Measurements from ENCODE around the gene IQCH. TPM values are rescaled to one million over a fixed set of nuclear protein-coding genes. Genes with fewer than 3 reads are reported as not detected.

IQCH gene
- total and polyA plus RNA-seq, 10 donors, result 0.12 to 2.3 (median 1.3) TPM

DNA sequence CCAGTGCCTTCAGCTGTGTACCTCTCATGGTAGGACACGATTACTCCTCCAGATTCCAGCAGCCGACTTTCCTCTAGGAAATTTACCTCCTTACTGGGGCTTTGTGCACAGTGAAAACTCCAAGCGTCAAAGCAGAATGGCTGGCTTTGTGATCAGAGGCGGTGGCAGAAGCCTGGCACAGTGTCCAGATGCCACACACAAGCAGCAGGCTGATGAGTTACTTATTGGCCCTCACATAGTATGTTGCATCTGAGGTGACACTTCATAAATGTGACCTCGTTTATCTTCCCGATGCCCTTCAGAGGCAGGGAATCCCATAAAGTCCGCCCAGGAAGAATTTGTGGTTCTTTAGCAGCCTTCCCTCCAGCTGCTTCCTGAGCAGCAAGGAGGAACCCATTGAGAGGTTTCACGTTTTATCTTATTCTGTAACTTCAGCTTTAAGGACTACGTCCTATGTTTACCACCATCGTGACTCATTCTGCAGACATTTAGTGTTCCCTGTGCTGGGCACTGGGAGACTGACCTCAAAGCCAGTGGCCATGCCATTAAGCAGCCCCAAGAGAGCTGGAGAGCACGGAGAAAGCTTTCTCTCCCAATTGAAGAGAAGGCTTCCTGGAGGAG lies 159.3 kb downstream of the IQCH start:
- WGBS, 5 donors, result 32 to 50% (median 38%) methylated on average over 9 to 11 of the region's 11 CpGs
- no peaks in the 10 kb centered on the region for H3K4me1 ChIP-seq
- no peaks in the 10 kb centered on the region for H3K27me3 ChIP-seq (replicated peaks in 1 of 7)
- H3K4me3 ChIP-seq, result no peak overlapping the region
- no peak overlapping the region for H3K27ac ChIP-seq
- H3K36me3 ChIP-seq, result no peaks in the 10 kb centered on the region
- no peak for TF ChIP-seq POLR2AphosphoS5 (IDR thresholded peaks at IDR 0.05)
- TF ChIP-seq, protein P1, sequence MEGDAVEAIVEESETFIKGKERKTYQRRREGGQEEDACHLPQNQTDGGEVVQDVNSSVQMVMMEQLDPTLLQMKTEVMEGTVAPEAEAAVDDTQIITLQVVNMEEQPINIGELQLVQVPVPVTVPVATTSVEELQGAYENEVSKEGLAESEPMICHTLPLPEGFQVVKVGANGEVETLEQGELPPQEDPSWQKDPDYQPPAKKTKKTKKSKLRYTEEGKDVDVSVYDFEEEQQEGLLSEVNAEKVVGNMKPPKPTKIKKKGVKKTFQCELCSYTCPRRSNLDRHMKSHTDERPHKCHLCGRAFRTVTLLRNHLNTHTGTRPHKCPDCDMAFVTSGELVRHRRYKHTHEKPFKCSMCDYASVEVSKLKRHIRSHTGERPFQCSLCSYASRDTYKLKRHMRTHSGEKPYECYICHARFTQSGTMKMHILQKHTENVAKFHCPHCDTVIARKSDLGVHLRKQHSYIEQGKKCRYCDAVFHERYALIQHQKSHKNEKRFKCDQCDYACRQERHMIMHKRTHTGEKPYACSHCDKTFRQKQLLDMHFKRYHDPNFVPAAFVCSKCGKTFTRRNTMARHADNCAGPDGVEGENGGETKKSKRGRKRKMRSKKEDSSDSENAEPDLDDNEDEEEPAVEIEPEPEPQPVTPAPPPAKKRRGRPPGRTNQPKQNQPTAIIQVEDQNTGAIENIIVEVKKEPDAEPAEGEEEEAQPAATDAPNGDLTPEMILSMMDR (IDR thresholded peaks at IDR 0.05 in 8 of 11, conservative IDR thresholded peaks at IDR 0.05 in 3 of 11), result no peak
- TF ChIP-seq POLR2A (IDR thresholded peaks at IDR 0.05), result no peak
- no peaks in the 10 kb centered on the region for H3K9me3 ChIP-seq
- intact Hi-C loops (cut with DNase I; ENCODE audit: low total_unique reads), result no loop called here
- DNase-seq, result no peak

DNA sequence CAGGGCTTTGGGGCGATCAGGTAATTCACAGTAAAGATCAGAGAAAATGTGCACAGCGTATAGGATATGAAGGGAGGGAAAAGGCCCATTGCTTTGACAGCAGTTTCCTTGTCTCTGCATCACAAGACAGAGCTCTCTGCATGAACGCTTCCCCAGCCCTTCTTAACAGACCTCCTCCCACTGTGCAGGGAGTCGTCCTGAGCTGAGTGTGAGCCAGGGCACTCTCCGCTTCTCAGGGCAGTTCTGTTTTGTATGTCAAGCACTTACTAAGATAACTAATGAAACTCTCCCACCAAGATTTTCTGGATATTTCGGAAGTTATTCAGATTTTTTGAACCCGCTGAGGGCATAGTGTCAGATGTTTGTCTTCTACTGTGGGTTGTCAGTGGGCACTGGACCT lies 160.6 kb downstream of the IQCH start:
- Histone ChIP-seq H3K27me3 (replicated peaks in 1 of 7) (no peaks in the 10 kb centered on the region), H3K27ac (no peak overlapping the region), H3K36me3 (no peaks in the 10 kb centered on the region), H3K9me3 (no peaks in the 10 kb centered on the region), H3K4me3 (no peak overlapping the region), H3K4me1 (no peaks in the 10 kb centered on the region)
- intact Hi-C loops (cut with DNase I; ENCODE audit: low total_unique reads), result no loop called here
- TF ChIP-seq, protein P1 (IDR thresholded peaks at IDR 0.05 in 8 of 11, conservative IDR thresholded peaks at IDR 0.05 in 3 of 11), result no peak
- TF ChIP-seq POLR2A (IDR thresholded peaks at IDR 0.05), result no peak
- TF ChIP-seq POLR2AphosphoS5 (IDR thresholded peaks at IDR 0.05), result no peak
- 79 to 87% (median 82%) methylated on average over 7 of the region's 7 CpGs for WGBS, 5 donors
- no peak for DNase-seq

DNA sequence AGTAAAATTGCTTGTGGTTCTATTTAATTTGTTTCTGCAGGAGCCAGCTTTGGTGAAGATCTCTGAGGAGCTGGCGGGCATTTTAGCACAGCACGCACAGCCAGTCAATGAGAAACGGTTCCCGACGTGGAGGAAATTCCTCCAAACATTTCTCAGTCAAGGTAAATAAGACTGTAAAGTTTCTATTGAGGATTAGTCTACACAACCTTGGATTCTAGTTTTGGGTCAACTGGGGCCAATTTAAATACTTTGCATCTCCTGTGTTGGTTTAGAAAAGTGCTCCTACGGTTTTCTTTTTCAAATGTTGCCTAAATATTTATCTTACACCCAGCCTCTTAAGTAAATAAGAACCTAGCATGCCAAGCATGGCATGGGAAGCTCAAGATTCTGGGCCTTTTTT lies 162.3 kb downstream of the IQCH start:
- WGBS, 5 donors, result 91 to 95% (median 93%) methylated on average over 6 of the region's 6 CpGs
- H3K4me3 ChIP-seq, result no peak overlapping the region
- intact Hi-C loops (cut with DNase I; ENCODE audit: low total_unique reads), result no loop called here
- H3K9me3 ChIP-seq, result no peaks in the 10 kb centered on the region
- no peaks in the 10 kb centered on the region for H3K36me3 ChIP-seq
- no peak overlapping the region for H3K27ac ChIP-seq
- H3K4me1 ChIP-seq, result no peaks in the 10 kb centered on the region
- DNase-seq, result no peak
- TF ChIP-seq, protein P1 (IDR thresholded peaks at IDR 0.05 in 8 of 11, conservative IDR thresholded peaks at IDR 0.05 in 3 of 11), result no peak
- H3K27me3 ChIP-seq (replicated peaks in 1 of 7), result no peaks in the 10 kb centered on the region

DNA sequence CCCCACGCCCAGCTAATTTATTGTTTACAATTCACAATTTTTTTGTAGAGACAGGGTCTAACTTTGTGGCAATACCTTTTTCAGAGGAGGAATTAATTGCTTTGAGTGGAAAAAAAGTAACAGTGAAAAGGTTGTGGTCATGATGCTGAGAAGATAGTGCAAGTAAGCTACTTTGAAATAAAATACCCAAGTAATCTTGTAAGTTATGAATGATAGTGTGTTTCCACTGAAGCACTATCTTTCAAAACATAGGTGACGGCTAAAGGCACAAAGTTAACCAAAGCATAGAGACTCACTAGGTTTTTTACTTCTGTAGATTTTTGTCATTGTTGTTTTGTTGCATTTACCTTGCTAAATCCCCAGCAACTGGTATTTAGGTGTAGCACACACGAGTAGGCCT lies 165.1 kb downstream of the IQCH start:
- H3K4me3 ChIP-seq, result no peak overlapping the region
- TF ChIP-seq POLR2AphosphoS5 (IDR thresholded peaks at IDR 0.05) (no peak), POLR2A (IDR thresholded peaks at IDR 0.05) (no peak)
- TF ChIP-seq, protein P1 (IDR thresholded peaks at IDR 0.05 in 8 of 11, conservative IDR thresholded peaks at IDR 0.05 in 3 of 11), result no peak
- no peaks in the 10 kb centered on the region for H3K27me3 ChIP-seq (replicated peaks in 1 of 7)
- no peaks in the 10 kb centered on the region for H3K36me3 ChIP-seq
- no peaks in the 10 kb centered on the region for H3K4me1 ChIP-seq
- intact Hi-C loops (cut with DNase I; ENCODE audit: low total_unique reads), result no loop called here
- DNase-seq, result no peak
- 80 to 88% (median 85%) methylated on average over 3 of the region's 3 CpGs for WGBS, 5 donors
- H3K9me3 ChIP-seq, result no peaks in the 10 kb centered on the region
- no peak overlapping the region for H3K27ac ChIP-seq
